HepG2 (cell line): ENCODE data around the gene G6PD. TPM values are rescaled to one million over a fixed set of nuclear protein-coding genes. Genes with fewer than 3 reads are reported as not detected.

Experiments used
- ATAC-seq: fragments of 200-7000 bp; cut with Tn5 transposase; 3 replicates; pipeline ENCODE4 v1.9.1; 2020; ENCODE audit warnings: mild to moderate bottlenecking, moderate library complexity
- BruUV-seq: library from RNA; stranded (reverse); fragments of 400-500 nt; replicated peaks from 2 replicates; lab custom pipeline; 2021; lab: Mats Ljungman, UMichigan
- CTCF ChIA-PET: fragments of 300-600 bp; formaldehyde crosslinking; extraction: SDS; loops from one replicate; lab custom pipeline; 2021; ENCODE audit warnings: low total read pairs, inconsistent platforms, low intra/inter-chr PET ratio; lab: Yijun Ruan, JAX
- POLR2A ChIA-PET: fragments of 350-600 bp; sonication (Branson Sonifier 250); formaldehyde crosslinking; loops from one replicate; lab custom pipeline; 2020; ENCODE audit warnings: antibody characterized with exemption, inconsistent platforms; lab: Yijun Ruan, JAX
- DNase-seq: peaks from one replicate; pipeline ENCODE4 v3.0.0-alpha.2; 2015; ENCODE audit warnings: low spot score
- FAIRE-seq: peaks from 3 replicates; lab custom pipeline; 2011; peaks lifted over from hg19 to GRCh38; lab: Jason Lieb, UNC
- H2AFZ ChIP-seq: one replicate; pipeline ENCODE4 v1.6.1; 2011; ENCODE audit warnings: low read length, inconsistent platforms
- H3K27ac ChIP-seq: fragments of 300-600 bp; 3 replicates; pipeline ENCODE4 v1.8.0; 2011; ENCODE audit warnings: mixed run types, mild to moderate bottlenecking, mixed read lengths, low read length, inconsistent platforms; ENCODE audit not compliant: insufficient read depth; ENCODE audit errors: extremely low read length
- H3K27me3 ChIP-seq, 2 experiments: fragments of 200-600 bp in 1 of 2; 2 replicates in 1 of 2; 3 replicates in 1 of 2; pipeline versions ENCODE4 v1.6.0 to v1.8.0; 2011; ENCODE audit warnings: low read length in 2 of 2, mild to moderate bottlenecking in 2 of 2, moderate library complexity in 2 of 2, inconsistent platforms in 1 of 2; ENCODE audit not compliant: insufficient read depth in 2 of 2, control insufficient read depth in 1 of 2
- H3K36me3 ChIP-seq, 2 experiments: fragments of 200-600 bp in 1 of 2; replicated peaks in 1 of 2; 2 replicates in 1 of 2; 3 replicates in 1 of 2; pipeline versions ENCODE4 v1.5.1 to v1.8.0; 2011; ENCODE audit warnings: low read length in 2 of 2, inconsistent platforms in 1 of 2; ENCODE audit not compliant: insufficient read depth in 2 of 2, control insufficient read depth in 1 of 2
- H3K4me1 ChIP-seq: 2 replicates; pipeline ENCODE4 v1.5.1; 2012; ENCODE audit warnings: low read length, inconsistent platforms; ENCODE audit not compliant: insufficient read depth
- H3K4me2 ChIP-seq: 2 replicates; pipeline ENCODE4 v1.6.0; 2011; ENCODE audit warnings: low read depth, low read length, inconsistent platforms
- H3K4me3 ChIP-seq, 3 experiments: fragments of 200-600 bp in 1 of 3; sonication (generic), shearing (Covaris generic) in 1 of 3; replicated peaks in 1 of 3; 2 replicates each; pipeline ENCODE4 v1.5.1; 2011 to 2016; ENCODE audit warnings: low read length in 3 of 3, inconsistent platforms in 2 of 3, low read depth in 2 of 3, mild to moderate bottlenecking in 2 of 3, control low read depth in 1 of 3, mixed read lengths in 1 of 3; ENCODE audit not compliant: insufficient read depth in 1 of 3
- H3K79me2 ChIP-seq: one replicate; pipeline ENCODE4 v1.6.1; 2011; ENCODE audit warnings: low read length, inconsistent platforms; ENCODE audit not compliant: insufficient read depth
- H3K9ac ChIP-seq: 2 replicates; pipeline ENCODE4 v1.6.0; 2011; ENCODE audit warnings: mild to moderate bottlenecking, low read depth, low read length, inconsistent platforms; ENCODE audit not compliant: insufficient read depth
- H3K9me3 ChIP-seq: 2 replicates; pipeline ENCODE4 v1.5.1; 2012; ENCODE audit warnings: mild to moderate bottlenecking, low read length
- H4K20me1 ChIP-seq: 2 replicates; pipeline ENCODE4 v1.6.0; 2011; ENCODE audit warnings: inconsistent platforms, mild to moderate bottlenecking, low read length, moderate library complexity; ENCODE audit not compliant: insufficient read depth
- CEBPG ChIP-seq: IDR thresholded peaks from 2 replicates; pipeline ENCODE4 v1.6.1; 2016
- DMTF1 ChIP-seq: sonication (generic); formaldehyde crosslinking; IDR thresholded peaks from 2 replicates; pipeline ENCODE4 v1.4.0; 2020; ENCODE audit warnings: mild to moderate bottlenecking, missing genetic modification reagents
- HDAC6 ChIP-seq: fragments of 200-600 bp; sonication (generic); IDR thresholded peaks from 2 replicates; pipeline ENCODE4 v1.7.0; 2017; ENCODE audit warnings: mild to moderate bottlenecking, antibody characterized with exemption, low read length, low read depth
- HMG20A ChIP-seq: IDR thresholded peaks from 2 replicates; pipeline ENCODE4 v1.6.1; 2016; ENCODE audit warnings: borderline replicate concordance
- HNRNPUL1 ChIP-seq: fragments of 200-400 bp; formaldehyde crosslinking; IDR thresholded peaks from 2 replicates; pipeline ENCODE4 v1.6.1; 2017; ENCODE audit warnings: low read depth, mild to moderate bottlenecking, low read length, moderate library complexity
- NFATC3 ChIP-seq: sonication (generic); formaldehyde crosslinking; IDR thresholded peaks from 2 replicates; pipeline ENCODE4 v1.5.1; 2020; ENCODE audit warnings: mild to moderate bottlenecking, missing genetic modification reagents
- RBFOX2 ChIP-seq: fragments of 200-400 bp; formaldehyde crosslinking; IDR thresholded peaks from 2 replicates; pipeline ENCODE4 v1.6.1; 2017; ENCODE audit warnings: low read depth, mild to moderate bottlenecking, low read length
- SMAD3 ChIP-seq: sonication (generic); formaldehyde crosslinking; IDR thresholded peaks from 2 replicates; pipeline ENCODE4 v1.4.0; 2020; ENCODE audit warnings: missing genetic modification reagents
- ZBTB20 ChIP-seq: sonication (generic); formaldehyde crosslinking; IDR thresholded peaks from 2 replicates; pipeline ENCODE4 v1.8.1; 2023; ENCODE audit warnings: missing genetic modification reagents, low read depth, mild to moderate bottlenecking, borderline replicate concordance
- ZNF382 ChIP-seq: sonication (generic); formaldehyde crosslinking; IDR thresholded peaks from 2 replicates; pipeline ENCODE4 v1.5.0; 2020; ENCODE audit warnings: missing genetic modification reagents, mild to moderate bottlenecking, borderline replicate concordance
- WGBS: methylation state at CpG from one replicate; pipeline ENCODE4 v1.1.6; 2017; ENCODE audit warnings: low lambda C conversion rate; 5-methylcytosine and 5-hydroxymethylcytosine counted together
- in situ Hi-C: cut with HindIII; loops from 2 replicates; pipeline ENCODE4 v1.10.0; 2017; ENCODE audit warnings: low pct_unique_long_range_greater_than_20kb; ENCODE audit not compliant: extremely low pct_ligation_motif_present
- intact Hi-C: fragments of 100-400 bp; cut with micrococcal nuclease; formaldehyde crosslinking; loops from one replicate; pipeline ENCODE4 v1.10.0; 2022; ENCODE audit not compliant: unreplicated experiment
- polyA plus RNA-seq, 8 experiments: library from polyadenylated mRNA; depleted of rRNA in 3 of 8; stranded (reverse) in 7 of 8; unstranded in 1 of 8; fragments of >200 nt; fragmentation: Illumina TruSeq in 4 of 8; extraction: Trizol in 4 of 8; gene quantifications; 2 replicates each; pipeline versions ENCODE4 v1.2.1 to v1.2.3, GENCODE V29; 2011 to 2016; ENCODE audit warnings: low read depth in 4 of 8, missing spikeins in 1 of 8, mixed read lengths in 1 of 8; ENCODE audit not compliant: insufficient read depth in 1 of 8
- total RNA-seq, 5 experiments: library from RNA; depleted of rRNA; stranded (reverse); fragments of >200 nt; fragmentation: Illumina TruSeq; extraction: Trizol; gene quantifications; 2 replicates each; pipeline ENCODE4 v1.2.3, GENCODE V29; 2016; ENCODE audit warnings: low read depth in 1 of 5
- TF ChIP-seq, protein P1 (sequence below): sonication (generic); formaldehyde crosslinking; IDR thresholded peaks from 2 replicates; pipeline ENCODE4 v1.4.0; 2020; ENCODE audit warnings: mild to moderate bottlenecking, missing genetic modification reagents
- TF ChIP-seq, protein P2 (sequence below), 2 experiments: sonication (generic) in 1 of 2; formaldehyde crosslinking in 1 of 2; IDR thresholded peaks; 2 replicates each; pipeline versions ENCODE4 v1.4.0 to v1.6.1; 2016 to 2020; ENCODE audit warnings: borderline replicate concordance in 1 of 2, low read depth in 1 of 2, mild to moderate bottlenecking in 1 of 2, missing genetic modification reagents in 1 of 2
- TF ChIP-seq, protein P3 (sequence below): sonication (generic); formaldehyde crosslinking; conservative IDR thresholded peaks from 2 replicates; pipeline ENCODE4 v1.4.0; 2020; ENCODE audit warnings: missing genetic modification reagents
- TF ChIP-seq, protein P4 (sequence below): sonication (generic); formaldehyde crosslinking; conservative IDR thresholded peaks from 2 replicates; pipeline ENCODE4 v1.8.0; 2022; ENCODE audit warnings: mild to moderate bottlenecking, moderate library complexity, missing genetic modification reagents

The G6PD gene
- total and polyA plus RNA-seq, 2 of the 13 experiments (the other 11 are each of a cell fraction or from before 2014, with no cell fraction given): 18.8 to 28.8 TPM

GRCh38 chrX:154483325-154483724 is 63.3 kb downstream of the G6PD start:
- H3K27ac ChIP-seq: no peak overlapping the region
- intact Hi-C loops: no loop called here
- no peaks in the 10 kb centered on the region for H3K9me3 ChIP-seq
- WGBS: 92% methylated on average over 7 of the region's 7 CpGs
- H3K36me3 ChIP-seq: no peaks in the 10 kb centered on the region; a peak in 1 of 5 replicates
- peaks cover 18% of the 10 kb centered on the region for H3K4me1 ChIP-seq
- no peak for DNase-seq
- H3K4me2 ChIP-seq: no peak overlapping the region
- no peak overlapping the region for H2AFZ ChIP-seq
- in situ Hi-C loops: loop anchor here (5.0 kb wide), 1 partner anchor 34 kb away; the partner anchor contains the start of gene FAM3A
- BruUV-seq: no TSS peak
- ChIA-PET POLR2A (interaction anchor here (2.3 kb wide), 1 partner anchor 7 kb away, joined by 11 read pairs; the partner anchor contains the start of gene SLC10A3), CTCF (no interaction called here)
- no peaks in the 10 kb centered on the region for H3K79me2 ChIP-seq
- no peak overlapping the region for H3K4me3 ChIP-seq
- ATAC-seq: no peak
- no peaks in the 10 kb centered on the region for H4K20me1 ChIP-seq
- FAIRE-seq: no peak
- H3K9ac ChIP-seq: no peak overlapping the region
- no peaks in the 10 kb centered on the region for H3K27me3 ChIP-seq
- TF ChIP-seq SMAD3 (CRISPR knock-in tag) (no peak), RBFOX2 (no peak), CEBPG (CRISPR knock-in tag) (no peak), ZNF382 (CRISPR knock-in tag) (no peak), DMTF1 (CRISPR knock-in tag) (no peak), HMG20A (no peak), ZBTB20 (CRISPR knock-in tag) (no peak), NFATC3 (CRISPR knock-in tag) (no peak), HDAC6 (no peak), HNRNPUL1 (no peak)
- TF ChIP-seq, protein P1, sequence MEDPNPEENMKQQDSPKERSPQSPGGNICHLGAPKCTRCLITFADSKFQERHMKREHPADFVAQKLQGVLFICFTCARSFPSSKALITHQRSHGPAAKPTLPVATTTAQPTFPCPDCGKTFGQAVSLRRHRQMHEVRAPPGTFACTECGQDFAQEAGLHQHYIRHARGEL (CRISPR knock-in tag): no peak
- TF ChIP-seq, protein P2, sequence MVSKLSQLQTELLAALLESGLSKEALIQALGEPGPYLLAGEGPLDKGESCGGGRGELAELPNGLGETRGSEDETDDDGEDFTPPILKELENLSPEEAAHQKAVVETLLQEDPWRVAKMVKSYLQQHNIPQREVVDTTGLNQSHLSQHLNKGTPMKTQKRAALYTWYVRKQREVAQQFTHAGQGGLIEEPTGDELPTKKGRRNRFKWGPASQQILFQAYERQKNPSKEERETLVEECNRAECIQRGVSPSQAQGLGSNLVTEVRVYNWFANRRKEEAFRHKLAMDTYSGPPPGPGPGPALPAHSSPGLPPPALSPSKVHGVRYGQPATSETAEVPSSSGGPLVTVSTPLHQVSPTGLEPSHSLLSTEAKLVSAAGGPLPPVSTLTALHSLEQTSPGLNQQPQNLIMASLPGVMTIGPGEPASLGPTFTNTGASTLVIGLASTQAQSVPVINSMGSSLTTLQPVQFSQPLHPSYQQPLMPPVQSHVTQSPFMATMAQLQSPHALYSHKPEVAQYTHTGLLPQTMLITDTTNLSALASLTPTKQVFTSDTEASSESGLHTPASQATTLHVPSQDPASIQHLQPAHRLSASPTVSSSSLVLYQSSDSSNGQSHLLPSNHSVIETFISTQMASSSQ (IDR thresholded peaks at IDR 0.05; ENCODE audit: low read depth): no peak
- TF ChIP-seq, protein P2 (CRISPR knock-in tag; IDR thresholded peaks at IDR 0.05; ENCODE audit: borderline replicate concordance): no peak
- TF ChIP-seq, protein P3, sequence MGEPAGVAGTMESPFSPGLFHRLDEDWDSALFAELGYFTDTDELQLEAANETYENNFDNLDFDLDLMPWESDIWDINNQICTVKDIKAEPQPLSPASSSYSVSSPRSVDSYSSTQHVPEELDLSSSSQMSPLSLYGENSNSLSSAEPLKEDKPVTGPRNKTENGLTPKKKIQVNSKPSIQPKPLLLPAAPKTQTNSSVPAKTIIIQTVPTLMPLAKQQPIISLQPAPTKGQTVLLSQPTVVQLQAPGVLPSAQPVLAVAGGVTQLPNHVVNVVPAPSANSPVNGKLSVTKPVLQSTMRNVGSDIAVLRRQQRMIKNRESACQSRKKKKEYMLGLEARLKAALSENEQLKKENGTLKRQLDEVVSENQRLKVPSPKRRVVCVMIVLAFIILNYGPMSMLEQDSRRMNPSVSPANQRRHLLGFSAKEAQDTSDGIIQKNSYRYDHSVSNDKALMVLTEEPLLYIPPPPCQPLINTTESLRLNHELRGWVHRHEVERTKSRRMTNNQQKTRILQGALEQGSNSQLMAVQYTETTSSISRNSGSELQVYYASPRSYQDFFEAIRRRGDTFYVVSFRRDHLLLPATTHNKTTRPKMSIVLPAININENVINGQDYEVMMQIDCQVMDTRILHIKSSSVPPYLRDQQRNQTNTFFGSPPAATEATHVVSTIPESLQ: no peak
- TF ChIP-seq, protein P4, sequence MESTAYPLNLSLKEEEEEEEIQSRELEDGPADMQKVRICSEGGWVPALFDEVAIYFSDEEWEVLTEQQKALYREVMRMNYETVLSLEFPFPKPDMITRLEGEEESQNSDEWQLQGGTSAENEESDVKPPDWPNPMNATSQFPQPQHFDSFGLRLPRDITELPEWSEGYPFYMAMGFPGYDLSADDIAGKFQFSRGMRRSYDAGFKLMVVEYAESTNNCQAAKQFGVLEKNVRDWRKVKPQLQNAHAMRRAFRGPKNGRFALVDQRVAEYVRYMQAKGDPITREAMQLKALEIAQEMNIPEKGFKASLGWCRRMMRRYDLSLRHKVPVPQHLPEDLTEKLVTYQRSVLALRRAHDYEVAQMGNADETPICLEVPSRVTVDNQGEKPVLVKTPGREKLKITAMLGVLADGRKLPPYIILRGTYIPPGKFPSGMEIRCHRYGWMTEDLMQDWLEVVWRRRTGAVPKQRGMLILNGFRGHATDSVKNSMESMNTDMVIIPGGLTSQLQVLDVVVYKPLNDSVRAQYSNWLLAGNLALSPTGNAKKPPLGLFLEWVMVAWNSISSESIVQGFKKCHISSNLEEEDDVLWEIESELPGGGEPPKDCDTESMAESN (CRISPR knock-in tag): no peak
